AG04450 (cell line): ENCODE results near the gene CLDN7. TPM values are rescaled to one million over a fixed set of nuclear protein-coding genes. Genes with fewer than 3 reads are reported as not detected.
A peak's percentile ranks its signal among the peaks of the same experiment; 100 is the strongest.

Source experiments
- CTCF ChIA-PET: fragments of 300-600, 350-600 bp; formaldehyde crosslinking; extraction: SDS; loops from one replicate; lab custom pipeline; 2022; ENCODE audit warnings: antibody characterized with exemption, inconsistent platforms; lab: Charles Lee
- POLR2A ChIA-PET: fragments of 350-600 bp; formaldehyde crosslinking; extraction: SDS; loops from one replicate; lab custom pipeline; 2021; ENCODE audit warnings: antibody characterized with exemption, inconsistent platforms; lab: Yijun Ruan, JAX
- DNase-seq: peaks from one replicate; pipeline ENCODE4 v3.0.0-alpha.2; 2011; ENCODE audit warnings: low read depth, low spot score
- H3K27ac ChIP-seq: one replicate; pipeline ENCODE4 v1.5.1; 2012; ENCODE audit warnings: low read depth, low read length, control low read depth
- H3K27me3 ChIP-seq: one replicate; pipeline ENCODE4 v1.6.0; 2012; ENCODE audit warnings: low read length; ENCODE audit not compliant: control insufficient read depth, insufficient read depth
- H3K4me3 ChIP-seq: 2 replicates; pipeline ENCODE4 v1.5.1; 2011; ENCODE audit warnings: mild to moderate bottlenecking, low read depth, low read length, control low read depth
- H3K9me3 ChIP-seq: 2 replicates; pipeline ENCODE4 v1.5.1; 2012; ENCODE audit warnings: low read length; ENCODE audit not compliant: control insufficient read depth, insufficient read depth
- CTCF ChIP-seq: IDR thresholded peaks from 2 replicates; pipeline ENCODE4 v1.5.1; 2011; ENCODE audit warnings: low read depth, low read length, control low read depth, inconsistent platforms
- polyA plus RNA-seq: library from polyadenylated mRNA; depleted of rRNA; stranded (reverse); fragments of >200 nt; gene quantifications from 2 replicates; pipeline ENCODE4 v1.2.3, GENCODE V29; 2011

Gene CLDN7
- polyA plus RNA-seq, 1 experiment, result 0.84 TPM

DNA sequence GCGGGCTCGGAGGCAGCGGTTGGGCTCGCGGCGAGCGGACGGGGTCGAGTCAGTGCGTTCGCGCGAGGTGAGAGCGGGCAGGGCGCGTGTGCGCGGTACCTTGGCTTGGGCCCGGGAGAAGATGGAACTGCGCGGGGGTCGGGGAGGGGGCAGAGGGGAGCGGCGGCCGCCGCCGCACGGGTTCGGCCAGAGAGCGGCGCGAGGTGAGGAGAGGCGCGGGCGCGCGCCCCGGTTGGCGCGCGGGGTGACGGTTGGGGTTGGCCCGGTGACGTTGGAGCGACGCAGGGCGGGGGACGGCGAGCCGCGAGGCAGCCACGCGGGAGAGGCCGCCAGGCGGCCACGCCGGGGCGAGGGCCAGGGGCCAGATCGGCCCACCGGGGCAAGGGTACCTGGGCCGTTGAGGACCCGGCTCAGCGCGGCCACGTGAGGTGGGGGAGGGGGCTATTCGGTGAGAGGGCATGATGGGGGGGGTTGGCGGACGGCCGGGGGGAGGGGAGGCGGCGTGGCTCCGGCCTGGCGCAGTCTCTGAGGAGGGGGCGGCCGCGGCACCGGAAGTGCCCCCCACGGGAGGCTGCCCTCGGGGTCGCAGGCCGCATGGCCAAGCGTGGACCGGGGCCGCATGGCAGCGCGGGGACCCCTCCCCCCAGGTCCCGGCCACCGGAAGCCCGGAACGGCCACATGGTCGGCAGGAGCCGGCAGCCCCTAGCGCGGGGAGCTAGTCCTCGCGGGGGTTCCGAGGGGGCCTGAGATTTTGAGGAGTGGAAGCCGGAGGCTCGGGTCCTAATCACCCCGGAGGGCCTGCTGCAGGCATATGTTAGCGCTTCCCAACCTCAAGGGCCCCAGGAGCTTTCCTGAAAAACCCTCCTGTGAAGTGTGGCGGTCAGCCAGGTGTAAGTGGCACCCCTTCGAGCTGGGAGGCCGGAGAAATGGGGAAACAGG lies 45.7 kb upstream of the CLDN7 start:
- DNase-seq, result no peak
- H3K9me3 ChIP-seq, result peaks cover 4% of the 10 kb centered on the region; the same call in 1 of the 2 replicates
- peak overlapping the region; percentile 87 for H3K4me3 ChIP-seq
- no peaks in the 10 kb centered on the region for H3K27me3 ChIP-seq
- POLR2A ChIA-PET, result interaction anchor here (0.5 to 1.5 kb wide), 2 partner anchors 68 to 73 kb away, joined by 3 read pairs; partner anchors contain the start of gene DVL2
- CTCF ChIA-PET, result no interaction called here
- H3K27ac ChIP-seq, result peak overlapping the region; percentile 87
- TF ChIP-seq CTCF, result no peak

DNA sequence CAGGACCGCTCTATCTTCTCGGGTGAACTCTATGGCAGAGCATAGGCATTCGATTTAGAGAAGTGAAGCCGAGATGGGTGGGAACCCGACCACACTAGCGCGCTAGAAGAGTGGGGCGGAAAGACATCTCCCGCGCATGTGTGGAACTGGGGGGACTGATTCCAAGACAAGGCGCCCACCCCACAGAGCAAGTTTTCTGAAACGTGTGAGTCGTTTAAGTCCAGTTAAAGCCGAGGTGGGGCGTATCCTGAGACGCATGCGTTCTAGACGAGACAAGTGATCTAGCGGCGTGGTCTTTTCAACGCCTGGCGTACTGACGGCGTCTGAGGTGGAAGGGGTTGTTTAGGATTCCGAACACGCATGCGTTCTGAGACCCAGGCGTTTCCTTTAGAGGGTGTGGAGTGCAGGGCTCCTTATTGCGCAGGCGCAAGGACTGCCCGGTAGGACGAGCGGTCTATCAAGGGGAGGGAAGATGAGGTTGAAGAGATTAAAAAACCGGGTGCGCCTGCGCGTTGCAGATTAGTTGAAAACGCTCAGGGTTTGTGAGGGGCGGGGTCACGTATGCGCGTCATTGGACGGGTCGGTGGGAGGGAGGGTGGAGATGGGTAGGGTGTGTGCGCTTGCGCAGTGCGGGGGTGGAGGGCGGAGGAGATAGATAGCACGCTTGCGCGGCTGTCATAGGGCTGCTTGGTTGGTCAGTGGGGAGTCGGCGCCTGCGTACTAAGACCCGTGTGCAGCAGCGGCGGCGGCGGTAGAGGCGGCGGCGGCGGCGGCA lies 44.8 kb upstream of the CLDN7 start, which contains the start of gene EIF5A:
TSS of gene EIF5A (plus strand) at position 718 of the 775 bp plus-strand sequence. CDS start 2,008 bp downstream, outside the sequence.
- H3K4me3 ChIP-seq, result peak within 1 kb of the TSS; percentile 87
- DNase-seq, result peak; percentile 100
- H3K27me3 ChIP-seq, result no peaks in the 10 kb centered on the region
- TF ChIP-seq CTCF, result no peak
- H3K27ac ChIP-seq, result peak within 1 kb of the TSS; percentile 87
- peaks cover 4% of the 10 kb centered on the region; the same call in 1 of the 2 replicates for H3K9me3 ChIP-seq
- ChIA-PET POLR2A (no interaction called here), CTCF (no interaction called here)

DNA sequence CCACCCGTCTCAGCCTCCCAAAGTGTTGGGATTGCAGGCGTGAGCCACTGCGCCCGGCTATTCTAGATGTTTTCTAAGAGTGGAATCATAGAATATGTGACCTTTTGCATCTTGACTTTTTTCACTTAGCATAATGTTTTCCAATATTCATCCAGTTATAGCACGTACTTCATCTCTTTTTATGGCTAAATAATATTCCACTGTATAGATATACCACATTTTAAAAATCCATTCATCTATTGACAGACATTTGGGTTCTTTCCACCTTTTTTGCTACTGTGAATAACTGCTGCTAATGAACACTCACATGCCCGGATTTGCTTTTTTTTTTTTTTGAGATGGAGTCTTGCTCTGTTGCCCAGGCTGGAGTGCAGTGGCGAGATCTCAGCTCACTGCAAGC lies 41.9 kb upstream of the CLDN7 start:
- POLR2A ChIA-PET, result no interaction called here
- CTCF ChIA-PET, result interaction anchor here (2.6 kb wide), 1 partner anchor 8 kb away, joined by 20 read pairs; no protein-coding TSS in a partner anchor
- no peak for TF ChIP-seq CTCF

DNA sequence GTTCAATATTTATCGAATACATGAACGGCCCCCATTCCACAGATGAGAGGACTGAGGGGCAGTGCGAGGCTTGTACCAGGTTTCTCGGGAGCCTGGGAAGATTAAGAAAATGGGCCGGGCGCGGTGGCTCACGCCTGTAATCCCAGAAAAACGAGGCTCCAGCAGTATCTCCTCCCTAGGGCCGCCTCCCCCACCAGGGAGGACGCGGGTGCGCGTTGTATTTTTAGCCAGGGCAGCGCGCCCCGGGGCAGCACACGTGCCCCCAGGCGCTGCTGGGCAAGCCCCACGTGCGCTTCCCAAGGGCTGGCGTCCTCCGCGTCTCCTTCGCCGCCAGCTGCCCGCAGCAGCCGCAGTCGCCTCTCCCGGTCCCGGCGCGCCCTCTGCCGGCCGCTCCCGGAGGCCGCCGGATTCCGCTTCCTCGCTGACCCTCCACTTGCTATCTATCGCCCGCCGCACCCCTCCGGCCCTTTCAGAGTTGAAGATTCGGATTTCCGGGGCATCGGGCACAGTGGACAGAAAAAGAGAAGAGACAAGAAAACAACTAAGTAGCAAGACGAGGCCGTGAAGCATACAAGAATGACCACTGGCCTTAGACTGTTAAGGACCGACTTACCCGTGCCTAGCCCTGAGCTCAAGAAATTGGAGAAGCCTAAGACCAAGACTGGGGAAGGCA lies 34.0 kb upstream of the CLDN7 start:
- POLR2A ChIA-PET, result interaction anchor here (0.7 to 1.8 kb wide), 3 partner anchors 53 to 251 kb away, joined by 3 to 8 read pairs (median 4); partner anchors contain the start of genes ACADVL and DLG4
- peak overlapping the region; percentile 27; the same call in 1 of the 2 replicates for H3K4me3 ChIP-seq

More for the DNA sequence above, 41.9 kb upstream of the CLDN7 start:
- H3K27me3 ChIP-seq, result peaks cover 2% of the 10 kb centered on the region
- H3K9me3 ChIP-seq, result peaks cover 4% of the 10 kb centered on the region; the same call in 1 of the 2 replicates
- no peak overlapping the region for H3K4me3 ChIP-seq
- no peak for DNase-seq
- no peak overlapping the region for H3K27ac ChIP-seq

More for the DNA sequence above, 34.0 kb upstream of the CLDN7 start:
- CTCF ChIA-PET, result interaction anchor here (0.5 to 3.6 kb wide), 22 partner anchors 8 to 944 kb away, joined by 3 to 65 read pairs (median 4); partner anchors contain the start of genes ACADVL, GPS2, SLC16A11 and SLC2A4
- TF ChIP-seq CTCF, result peak; percentile 85
- H3K27me3 ChIP-seq, result peaks cover 30% of the 10 kb centered on the region
- no peak for DNase-seq
- no peak overlapping the region for H3K27ac ChIP-seq
- H3K9me3 ChIP-seq, result peaks cover 4% of the 10 kb centered on the region; the same call in 1 of the 2 replicates
